GM19328 (cell line): ENCODE results near the gene FRG1.
"Not testable (repeated sequence)": the region's sequence is repeated elsewhere in the genome, so short reads cannot be mapped to it uniquely, and the experiment has no call there.

Source experiments
- ATAC-seq: cut with Tn5 transposase; IDR thresholded peaks from one replicate; pipeline ENCODE4 v1.9.1; 2021; ENCODE audit warnings: mild to moderate bottlenecking, moderate library complexity; ENCODE audit not compliant: unreplicated experiment

The FRG1 gene

GRCh38 chr4:189940178-189941004 is at the start of gene FRG1:
TSS of gene FRG1 (plus strand) at chr4:189940872. CDS start at chr4:189941010, 138 bp downstream.
- peak; percentile 99 for ATAC-seq

- ATAC-seq: no peak
Observed at GRCh38 chr4:189897667-189898066, 43.0 kb upstream of the FRG1 start.

GRCh38 chr4:189899481-189900015 is 41.1 kb upstream of the FRG1 start:
- ATAC-seq: not testable (repeated sequence)

DNA sequence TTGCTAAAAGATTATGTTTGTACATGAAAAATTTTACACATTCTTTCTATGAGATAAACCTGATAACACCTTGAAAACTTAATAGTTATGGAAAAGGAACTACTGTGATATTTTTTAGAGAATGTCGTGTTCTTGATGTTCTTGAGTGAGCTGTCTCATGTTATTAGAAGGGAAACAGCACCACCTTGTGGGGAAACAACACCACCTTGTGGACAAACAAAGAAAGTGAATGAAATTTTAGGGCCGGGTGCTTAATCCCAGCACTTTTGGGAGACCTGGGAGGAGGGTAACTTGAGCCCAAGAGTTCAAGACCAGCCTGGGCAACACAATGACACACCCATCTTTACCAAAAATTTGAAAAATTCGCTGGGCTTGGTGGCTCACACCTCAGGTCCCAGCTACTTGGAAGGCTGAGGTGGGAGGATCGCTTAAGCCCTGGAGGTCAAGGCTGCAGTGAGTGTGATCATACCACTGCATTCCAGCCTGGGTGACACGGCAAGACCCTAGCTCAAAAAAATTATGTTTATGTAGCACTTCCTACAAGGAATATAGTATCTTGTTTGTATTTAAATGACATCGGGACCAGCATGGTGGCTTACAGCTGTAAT is 36.1 kb upstream of the FRG1 start:
- ATAC-seq: peak; percentile 60

- ATAC-seq: no peak
Observed at GRCh38 chr4:189912170-189912569, 28.5 kb upstream of the FRG1 start.

DNA sequence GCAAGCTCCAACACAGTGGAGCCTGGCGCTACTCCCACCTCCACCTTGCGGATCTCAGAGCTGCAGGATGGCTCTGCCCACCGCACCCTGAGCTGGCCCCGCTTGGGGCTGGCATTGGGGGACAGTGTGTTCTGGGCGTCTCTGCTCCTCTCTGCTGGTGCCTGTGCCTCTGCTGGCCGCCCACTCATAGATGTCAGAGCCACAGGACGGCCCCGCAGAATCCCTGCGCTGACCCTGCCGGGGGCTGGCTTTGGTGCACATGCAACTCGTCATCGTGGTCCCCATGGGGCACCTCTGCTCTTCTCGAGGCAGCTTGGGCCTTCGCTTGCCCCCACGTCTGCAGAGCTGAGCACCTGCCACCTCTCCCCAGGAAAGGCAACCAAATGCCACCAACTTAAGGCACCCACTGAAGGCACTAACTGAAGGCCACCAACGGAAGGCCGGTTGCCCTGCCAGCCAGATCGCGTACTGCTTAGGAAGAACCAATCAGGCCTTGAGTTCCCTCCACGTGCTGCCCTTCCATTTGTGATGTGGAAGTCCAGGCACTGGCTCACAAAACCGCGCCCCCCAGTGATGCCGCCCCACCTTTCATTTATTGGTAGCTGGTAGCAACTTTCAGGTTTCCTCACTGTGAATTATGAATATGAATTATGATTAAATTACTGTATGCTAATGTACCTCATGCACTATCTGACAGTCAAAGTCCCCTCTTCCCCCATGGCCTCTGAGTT is 23.3 kb upstream of the FRG1 start:
- ATAC-seq: no peak

DNA sequence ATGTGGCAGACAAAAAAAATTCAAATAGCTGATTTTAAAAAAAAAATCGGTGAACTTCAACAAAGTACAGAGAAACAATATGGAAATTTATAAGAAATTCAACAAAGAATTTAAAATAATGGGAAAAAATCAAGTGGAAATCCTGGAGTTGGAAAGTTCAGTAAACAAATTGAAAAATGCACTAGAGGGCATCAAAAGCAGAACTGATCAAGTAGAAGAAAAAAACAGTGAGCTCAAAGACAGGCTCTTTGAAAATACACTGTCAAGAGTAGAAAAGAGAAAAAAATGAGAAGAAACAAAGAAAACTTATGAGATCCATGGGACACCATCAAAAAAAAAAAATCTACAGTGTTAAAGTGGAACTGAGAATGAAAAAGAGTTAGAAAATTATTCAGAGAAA is 19.6 kb upstream of the FRG1 start:
- no peak for ATAC-seq

DNA sequence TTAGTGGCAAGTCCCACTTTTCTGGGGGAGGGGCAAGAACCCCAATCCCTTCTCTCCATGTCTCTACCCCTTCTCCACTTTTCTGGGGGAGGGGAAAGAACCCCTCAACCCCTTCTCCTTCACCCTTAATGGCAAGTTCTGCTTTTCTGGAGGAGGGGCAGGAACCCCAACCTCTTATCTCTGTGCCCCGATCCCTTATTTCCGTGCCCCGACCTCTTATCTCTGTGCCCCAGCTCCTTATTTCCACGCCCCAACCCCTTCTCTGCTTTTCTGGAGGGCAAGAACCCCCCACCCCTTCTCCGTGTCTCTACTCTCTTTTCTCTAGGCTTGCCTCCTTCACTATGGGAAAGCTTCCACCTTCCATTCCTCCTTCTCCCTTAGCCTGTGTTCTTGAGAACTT is 13.9 kb upstream of the FRG1 start:
- ATAC-seq: not testable (repeated sequence)

- ATAC-seq: peak; percentile 41
Observed at GRCh38 chr4:189941005-189941450, 356 bp downstream of the FRG1 start.

GRCh38 chr4:189942412-189942811 is 1.7 kb downstream of the FRG1 start:
- ATAC-seq: not testable (repeated sequence)

DNA sequence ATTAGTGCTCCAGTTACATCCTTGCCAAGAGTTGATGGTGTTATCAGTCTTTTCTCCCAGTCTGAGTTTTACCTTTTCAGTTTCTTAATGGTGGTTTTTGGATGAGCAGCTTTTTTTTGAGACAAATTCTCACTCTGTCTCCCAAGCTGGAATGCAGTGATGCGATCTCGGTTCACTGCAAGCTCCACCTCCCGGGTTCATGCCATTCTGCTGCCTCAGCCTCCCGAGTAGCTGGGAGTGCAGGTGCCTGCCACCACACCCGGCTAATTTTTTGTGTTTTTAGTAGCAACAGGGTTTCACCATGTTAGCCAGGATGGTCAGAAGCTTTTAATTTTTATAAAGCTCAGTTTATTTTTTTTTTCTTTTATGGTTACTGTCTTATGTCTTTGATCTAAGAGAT is 3.4 kb downstream of the FRG1 start:
- not testable (repeated sequence) for ATAC-seq

- not testable (repeated sequence) for ATAC-seq
Observed at GRCh38 chr4:189946906-189947305, 6.2 kb downstream of the FRG1 start.

DNA sequence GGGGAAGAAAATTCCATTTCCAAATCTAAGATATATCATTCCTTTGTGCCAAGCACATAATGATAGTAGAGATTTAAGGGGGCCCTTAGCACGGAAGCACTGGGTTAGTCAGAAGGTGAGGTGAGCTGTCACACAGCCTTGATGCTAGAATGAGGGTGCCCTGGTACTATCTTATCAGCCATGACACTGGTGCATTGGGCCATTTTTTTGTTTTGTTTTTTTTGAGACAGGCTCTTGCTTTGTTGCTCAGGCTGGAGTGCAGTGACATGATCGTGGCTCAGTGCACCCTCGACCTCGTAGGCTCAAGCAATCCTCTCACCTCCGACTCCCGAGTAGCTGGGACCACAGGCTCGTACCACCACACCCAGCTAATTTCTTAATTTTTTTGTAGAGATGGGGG is 7.8 kb downstream of the FRG1 start:
- ATAC-seq: not testable (repeated sequence)

DNA sequence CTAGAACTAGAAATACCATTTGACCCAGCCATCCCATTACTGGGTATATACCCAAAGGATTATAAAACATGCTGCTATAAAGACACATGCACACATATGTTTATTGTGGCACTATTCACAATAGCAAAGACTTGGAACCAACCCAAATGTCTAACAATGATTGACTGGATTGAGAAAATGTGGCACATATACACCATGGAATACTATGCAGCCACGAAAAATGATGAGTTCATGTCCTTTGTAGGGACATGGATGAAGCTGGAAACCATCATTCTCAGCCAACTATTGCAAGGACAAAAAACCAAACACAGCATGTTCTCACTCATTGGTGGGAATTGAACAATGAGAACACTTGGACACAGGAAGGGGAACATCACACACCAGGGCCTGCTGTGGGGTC is 28.6 kb downstream of the FRG1 start:
- not testable (repeated sequence) for ATAC-seq

- ATAC-seq: no peak
Observed at GRCh38 chr4:189973646-189974045, 33.0 kb downstream of the FRG1 start.

GRCh38 chr4:189974056-189974455 is 33.4 kb downstream of the FRG1 start:
- no peak for ATAC-seq

DNA sequence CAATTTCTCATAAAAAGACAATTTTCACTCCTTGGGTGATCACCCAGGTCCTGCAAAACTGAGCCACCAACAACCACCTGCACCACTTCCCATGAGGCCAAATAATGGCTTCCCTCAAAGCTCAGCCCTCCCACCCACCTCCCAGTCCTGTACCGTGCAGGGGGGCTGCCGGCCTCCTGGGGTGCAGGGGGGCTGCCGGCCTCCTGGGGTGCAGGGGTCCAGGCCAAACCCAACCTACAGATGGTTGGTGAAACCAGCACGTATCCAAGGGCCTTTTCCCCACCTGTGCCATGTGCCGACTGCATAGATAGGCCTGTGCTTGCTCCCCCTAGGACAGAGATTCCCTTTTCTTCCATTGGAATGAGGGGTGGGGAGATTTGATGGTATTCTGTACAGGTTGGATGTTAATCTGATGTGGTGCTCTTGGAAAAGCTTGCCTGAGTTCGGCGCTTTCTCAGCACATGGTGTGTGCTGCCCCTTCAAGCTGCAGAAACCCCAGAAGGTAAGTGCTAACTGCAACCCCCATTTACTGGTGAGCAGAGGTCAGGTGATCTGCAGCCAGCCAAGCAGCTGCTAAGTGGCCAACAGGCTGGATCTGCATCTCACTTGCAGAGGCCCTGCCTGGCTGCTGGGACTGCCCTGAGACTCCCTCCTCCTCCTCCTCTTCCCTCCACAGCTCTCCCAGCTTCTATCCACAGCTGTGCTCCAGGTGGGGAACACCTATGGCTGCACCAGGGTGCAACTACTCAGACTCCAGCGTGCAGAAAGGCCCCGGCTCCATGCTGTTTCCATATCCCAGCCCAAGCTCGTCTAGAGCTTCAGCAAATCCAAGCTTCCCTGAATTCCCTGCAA is 38.8 kb downstream of the FRG1 start:
- ATAC-seq: no peak

DNA sequence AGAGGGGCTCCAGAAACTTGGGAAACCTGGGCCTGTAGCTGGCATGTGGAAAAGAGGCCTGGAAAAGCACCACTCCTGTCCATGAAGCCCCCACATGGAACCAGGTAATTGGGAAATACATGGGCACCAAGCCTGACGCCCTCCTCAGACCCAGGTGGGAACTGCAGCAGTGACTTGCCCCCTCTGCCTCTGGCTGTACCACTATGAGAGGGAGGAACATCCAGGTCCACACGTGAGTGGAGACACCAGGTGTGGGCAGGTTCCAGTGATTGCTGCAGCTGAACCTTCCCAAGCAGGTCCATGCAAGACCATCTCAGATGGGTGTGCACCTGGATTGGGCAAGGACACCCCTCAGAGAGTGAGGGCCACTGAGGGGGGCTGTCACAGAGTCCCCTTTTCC is 39.6 kb downstream of the FRG1 start:
- ATAC-seq: not testable (repeated sequence)

DNA sequence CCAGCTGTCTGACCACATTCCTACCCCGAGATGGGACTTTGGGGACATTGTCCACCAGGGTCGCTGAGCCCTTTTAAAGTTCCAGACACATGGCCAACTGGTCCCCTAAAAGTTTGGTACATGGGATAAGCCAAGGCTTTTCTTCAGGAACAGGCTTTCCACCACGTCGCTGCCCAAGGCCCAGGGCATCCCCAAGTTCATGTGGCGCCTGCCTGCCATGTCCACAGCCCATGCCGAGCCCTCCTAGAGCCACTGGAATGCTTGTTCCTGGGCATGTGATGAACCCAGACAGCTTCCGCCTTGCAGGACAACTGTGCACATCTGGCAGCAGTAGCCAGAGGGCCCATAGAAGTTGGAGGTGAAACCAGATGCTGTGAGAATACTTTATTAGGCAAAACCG is 41.3 kb downstream of the FRG1 start:
- no peak for ATAC-seq

- not testable (repeated sequence) for ATAC-seq
Observed at GRCh38 chr4:189983916-189984526, 43.3 kb downstream of the FRG1 start.
